ENCODE measurements around the gene CDK17. TPM values are rescaled to one million over a fixed set of nuclear protein-coding genes. Genes with fewer than 3 reads are reported as not detected.
"Not testable (repeated sequence)": the region's sequence is repeated elsewhere in the genome, so short reads cannot be mapped to it uniquely, and the experiment has no call there.

Gene CDK17
- total and polyA plus RNA-seq, 7 donors, result 4.6 to 117 (median 63.2) TPM

GRCh38 chr12:96420277-96420835 is 20.1 kb upstream of the CDK17 start:
- peak overlapping the region in 3 of 4 donors; percentile 40 to 62 (median 55) for H3K27ac ChIP-seq
- peaks cover 0 to 20% (median 11%) of the 10 kb centered on the region in 4 donors for H3K4me1 ChIP-seq
- no peaks in the 10 kb centered on the region for H3K36me3 ChIP-seq
- no peaks in the 10 kb centered on the region for H3K9me3 ChIP-seq
- H3K27me3 ChIP-seq, result no peaks in the 10 kb centered on the region
- no peak for DNase-seq
- TF ChIP-seq POLR2AphosphoS5 (IDR thresholded peaks at IDR 0.05) (no peak), POLR2A (IDR thresholded peaks at IDR 0.05) (no peak), EP300 (IDR thresholded peaks at IDR 0.05) (no peak)
- TF ChIP-seq, protein P1, sequence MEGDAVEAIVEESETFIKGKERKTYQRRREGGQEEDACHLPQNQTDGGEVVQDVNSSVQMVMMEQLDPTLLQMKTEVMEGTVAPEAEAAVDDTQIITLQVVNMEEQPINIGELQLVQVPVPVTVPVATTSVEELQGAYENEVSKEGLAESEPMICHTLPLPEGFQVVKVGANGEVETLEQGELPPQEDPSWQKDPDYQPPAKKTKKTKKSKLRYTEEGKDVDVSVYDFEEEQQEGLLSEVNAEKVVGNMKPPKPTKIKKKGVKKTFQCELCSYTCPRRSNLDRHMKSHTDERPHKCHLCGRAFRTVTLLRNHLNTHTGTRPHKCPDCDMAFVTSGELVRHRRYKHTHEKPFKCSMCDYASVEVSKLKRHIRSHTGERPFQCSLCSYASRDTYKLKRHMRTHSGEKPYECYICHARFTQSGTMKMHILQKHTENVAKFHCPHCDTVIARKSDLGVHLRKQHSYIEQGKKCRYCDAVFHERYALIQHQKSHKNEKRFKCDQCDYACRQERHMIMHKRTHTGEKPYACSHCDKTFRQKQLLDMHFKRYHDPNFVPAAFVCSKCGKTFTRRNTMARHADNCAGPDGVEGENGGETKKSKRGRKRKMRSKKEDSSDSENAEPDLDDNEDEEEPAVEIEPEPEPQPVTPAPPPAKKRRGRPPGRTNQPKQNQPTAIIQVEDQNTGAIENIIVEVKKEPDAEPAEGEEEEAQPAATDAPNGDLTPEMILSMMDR (IDR thresholded peaks at IDR 0.05), result no peak
- WGBS, 2 donors, result 94 to 95% methylated on average over 7 of the region's 7 CpGs
- H3K4me3 ChIP-seq, result peak overlapping the region in 1 of 4 donors; percentile 16
- intact Hi-C loops (cut with DNase I), result no loop called here

DNA sequence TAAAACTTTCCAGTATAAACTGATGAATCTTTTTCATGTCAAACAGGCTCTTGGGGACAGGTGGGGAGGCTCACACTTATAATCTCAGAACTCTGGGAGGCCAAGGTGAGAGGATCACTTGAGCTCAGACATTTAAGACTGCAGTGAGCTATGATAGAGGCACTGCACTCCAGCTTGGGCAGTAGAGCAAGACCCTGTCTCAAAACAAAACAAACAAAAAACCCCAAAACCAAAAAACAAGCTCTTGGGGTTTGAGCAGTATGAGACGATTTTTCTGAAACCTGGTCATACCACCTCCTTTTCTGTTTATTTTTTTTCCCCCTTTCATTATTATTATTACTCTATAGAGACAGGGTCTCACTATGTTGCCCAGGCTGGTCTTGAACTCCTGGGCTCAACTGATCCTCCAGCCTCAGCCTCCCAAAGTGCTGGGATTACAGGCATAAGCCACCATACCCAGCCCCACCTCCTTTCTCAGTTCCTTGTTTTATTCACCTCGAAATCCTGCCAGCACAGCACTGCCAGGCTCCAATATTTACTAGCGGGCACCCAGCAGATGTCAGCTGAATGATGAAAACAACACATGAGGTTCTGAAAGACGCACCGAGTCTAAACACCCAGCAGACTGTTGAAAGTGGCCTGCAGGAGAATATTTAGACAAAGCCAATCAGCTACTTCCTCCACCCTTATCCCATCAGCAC is 19.5 kb upstream of the CDK17 start:
- Histone ChIP-seq H3K4me1 (peaks cover 0 to 15% (median 9%) of the 10 kb centered on the region in 4 donors), H3K9me3 (no peaks in the 10 kb centered on the region), H3K4me3 (no peak overlapping the region), H3K27me3 (no peaks in the 10 kb centered on the region), H3K27ac (peak overlapping the region in 1 of 4 donors; percentile 13), H3K36me3 (no peaks in the 10 kb centered on the region)
- DNase-seq, result no peak
- intact Hi-C loops (cut with DNase I), result no loop called here
- 86 to 89% methylated on average over 5 of the region's 5 CpGs for WGBS, 2 donors
- TF ChIP-seq, protein P1 (IDR thresholded peaks at IDR 0.05), result no peak
- TF ChIP-seq EP300 (IDR thresholded peaks at IDR 0.05) (no peak), POLR2AphosphoS5 (IDR thresholded peaks at IDR 0.05) (no peak), POLR2A (IDR thresholded peaks at IDR 0.05) (no peak)

DNA sequence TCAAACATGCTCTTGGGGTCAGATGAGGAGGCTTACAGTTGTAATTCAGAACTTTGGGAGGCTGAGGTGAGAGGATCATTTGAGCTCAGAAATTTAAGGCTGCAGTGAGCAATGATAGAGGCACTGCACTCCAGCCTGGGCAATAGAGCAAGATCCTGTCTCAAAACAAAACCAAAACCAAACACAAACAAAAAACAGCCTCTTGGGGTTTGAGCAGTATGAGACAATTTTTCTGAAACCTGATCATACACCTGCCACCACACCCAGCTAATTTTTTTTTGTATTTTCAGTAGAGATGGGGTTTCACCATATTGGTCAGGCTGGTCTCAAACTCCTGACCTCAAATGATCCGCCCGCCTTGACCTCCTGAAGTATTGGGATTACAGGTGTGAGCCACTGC is 17.4 kb upstream of the CDK17 start:
- 84 to 93% methylated on average over 2 of the region's 2 CpGs for WGBS, 2 donors

DNA sequence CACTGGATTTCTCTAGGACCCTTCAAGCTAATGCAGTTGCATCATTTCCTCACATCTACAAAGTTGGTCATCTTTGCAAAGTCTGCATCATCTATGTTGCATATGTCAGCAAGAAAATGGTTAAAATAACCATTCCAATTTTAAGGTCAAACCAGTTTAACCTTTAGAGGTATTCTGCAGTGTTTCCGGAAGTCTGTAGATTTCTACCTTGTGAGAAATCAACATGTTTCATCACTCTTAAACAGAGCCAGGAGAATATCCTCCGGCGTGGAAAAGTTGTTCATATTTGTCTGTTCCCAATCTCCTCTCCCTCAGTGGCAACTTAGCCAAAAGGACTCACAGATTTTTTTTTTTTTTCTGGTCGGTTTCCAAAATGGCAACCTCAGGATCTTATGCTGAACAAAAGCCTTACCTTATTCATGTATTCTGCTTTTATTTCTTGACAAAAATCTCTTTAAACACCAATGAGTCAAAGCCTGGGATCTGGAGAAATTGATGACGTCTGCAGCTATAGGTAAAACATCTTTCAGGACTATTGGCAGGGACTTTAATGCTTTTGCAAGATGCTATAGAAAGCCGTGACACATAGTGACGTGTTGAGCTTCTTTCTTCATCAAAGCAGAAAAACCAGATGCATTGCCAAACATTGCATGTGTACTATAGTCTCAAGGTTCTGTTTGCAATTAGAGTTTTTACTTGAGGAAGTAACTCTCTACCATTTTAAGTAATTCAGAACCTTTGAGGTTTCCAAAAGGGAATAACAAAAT is 16.0 kb upstream of the CDK17 start:
- Histone ChIP-seq H3K4me3 (no peak overlapping the region), H3K27ac (no peak overlapping the region), H3K9me3 (no peaks in the 10 kb centered on the region), H3K4me1 (peaks cover 0 to 12% (median 7%) of the 10 kb centered on the region in 4 donors), H3K27me3 (no peaks in the 10 kb centered on the region), H3K36me3 (no peaks in the 10 kb centered on the region)
- intact Hi-C loops (cut with DNase I), result no loop called here
- DNase-seq, result no peak
- TF ChIP-seq POLR2AphosphoS5 (IDR thresholded peaks at IDR 0.05), result no peak
- TF ChIP-seq EP300 (IDR thresholded peaks at IDR 0.05), result no peak
- TF ChIP-seq, protein P1 (IDR thresholded peaks at IDR 0.05), result no peak
- TF ChIP-seq POLR2A (IDR thresholded peaks at IDR 0.05), result no peak
- WGBS, 2 donors, result 41 to 76% methylated on average over 7 of the region's 7 CpGs

More for the DNA sequence above, 17.4 kb upstream of the CDK17 start:
- peaks cover 0 to 15% (median 9%) of the 10 kb centered on the region in 4 donors for H3K4me1 ChIP-seq
- H3K27ac ChIP-seq; intact Hi-C loops (cut with DNase I); H3K9me3 ChIP-seq; H3K27me3 ChIP-seq; H3K4me3 ChIP-seq; DNase-seq; H3K36me3 ChIP-seq: not testable (repeated sequence)

- H3K4me1 ChIP-seq, result peaks cover 0 to 2% (median 0%) of the 10 kb centered on the region in 4 donors
- H3K36me3 ChIP-seq, result no peaks in the 10 kb centered on the region
- TF ChIP-seq EP300 (IDR thresholded peaks at IDR 0.05), result no peak
- TF ChIP-seq, protein P1 (IDR thresholded peaks at IDR 0.05), result no peak
- TF ChIP-seq POLR2AphosphoS5 (IDR thresholded peaks at IDR 0.05), result no peak
- no peak for TF ChIP-seq POLR2A (IDR thresholded peaks at IDR 0.05)
- H3K27ac ChIP-seq, result no peak overlapping the region
- no peaks in the 10 kb centered on the region for H3K27me3 ChIP-seq
- WGBS, 2 donors, result 86 to 96% methylated on average over 1 of the region's 1 CpG
- intact Hi-C loops (cut with DNase I), result no loop called here
- no peak for DNase-seq
- no peaks in the 10 kb centered on the region for H3K9me3 ChIP-seq
- no peak overlapping the region for H3K4me3 ChIP-seq
These were observed 14.4 kb upstream of the CDK17 start for GRCh38 chr12:96414637-96415036.
